Measurements from ENCODE around the gene FUBP3.

FUBP3 gene

DNA sequence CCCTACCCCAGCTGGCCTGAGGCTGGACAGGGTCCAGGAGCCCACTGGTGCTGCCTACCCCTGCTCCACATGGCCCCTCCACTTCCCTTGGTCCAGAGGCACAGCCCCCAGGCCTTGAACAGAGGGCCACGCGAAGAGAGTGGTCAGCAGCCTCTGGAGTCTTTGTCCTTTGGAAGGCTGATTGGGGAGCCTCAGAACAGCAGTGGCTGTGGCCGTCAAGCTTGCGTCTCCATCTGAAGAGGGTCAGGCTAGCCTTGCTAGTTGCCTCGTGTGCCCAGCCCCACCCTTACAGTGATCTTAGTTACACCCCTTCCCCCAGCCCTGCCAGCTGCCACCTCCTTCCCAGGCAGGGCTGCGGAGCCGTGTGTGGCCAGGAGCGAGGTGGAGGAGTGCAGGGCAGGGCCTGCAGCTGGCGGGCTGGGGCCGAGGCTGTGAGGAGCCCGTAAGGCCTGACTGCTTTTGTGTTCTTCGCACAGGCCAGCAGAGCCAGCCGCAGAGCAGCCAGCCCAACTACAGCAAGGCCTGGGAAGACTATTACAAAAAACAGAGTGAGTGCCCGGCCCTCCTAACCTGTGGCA lies 54.9 kb downstream of the FUBP3 start:
- DNase-seq (no peak), ATAC-seq (no peak)

DNA sequence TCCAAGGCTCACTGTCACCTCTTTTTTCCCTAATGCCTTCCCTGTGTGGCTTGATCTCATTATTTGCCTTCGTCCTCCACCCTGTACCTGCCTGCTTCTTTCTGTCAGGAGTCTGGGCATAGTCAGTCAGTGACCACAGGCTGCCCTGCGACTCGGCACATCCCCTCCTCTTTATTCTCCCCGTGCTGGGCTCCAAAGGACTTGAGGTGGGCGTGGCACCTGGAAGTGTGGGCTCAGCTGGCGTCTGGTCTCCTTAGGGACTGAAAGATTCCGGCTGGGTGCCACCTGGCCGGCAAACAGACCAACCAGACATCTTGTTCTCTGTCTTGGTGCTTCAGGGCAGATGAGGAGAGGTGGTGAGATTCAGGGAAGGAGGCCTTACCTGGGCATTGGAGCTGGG lies 55.4 kb downstream of the FUBP3 start:
- ATAC-seq: no peak
- DNase-seq: no peak

DNA sequence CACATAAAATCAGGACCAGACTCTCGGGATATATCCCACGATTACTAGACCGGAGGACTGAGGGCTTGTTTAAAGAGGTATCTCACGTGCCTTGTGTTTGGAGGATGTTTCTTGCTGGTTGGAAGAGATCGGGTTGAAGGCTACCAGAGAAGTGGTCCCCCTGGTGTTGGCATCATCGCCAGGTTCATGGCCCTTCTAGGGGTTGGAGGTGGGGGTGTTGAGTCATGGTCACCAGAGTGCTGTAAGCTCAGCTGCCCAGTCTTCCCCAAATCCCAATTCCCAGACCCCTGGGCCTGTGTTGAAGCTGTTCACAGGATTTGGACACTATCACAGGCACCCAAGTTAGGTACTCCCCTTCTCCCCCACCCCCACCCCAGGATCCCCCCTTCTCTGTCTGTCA lies 55.9 kb downstream of the FUBP3 start:
- no peak for DNase-seq
- ATAC-seq: no peak

DNA sequence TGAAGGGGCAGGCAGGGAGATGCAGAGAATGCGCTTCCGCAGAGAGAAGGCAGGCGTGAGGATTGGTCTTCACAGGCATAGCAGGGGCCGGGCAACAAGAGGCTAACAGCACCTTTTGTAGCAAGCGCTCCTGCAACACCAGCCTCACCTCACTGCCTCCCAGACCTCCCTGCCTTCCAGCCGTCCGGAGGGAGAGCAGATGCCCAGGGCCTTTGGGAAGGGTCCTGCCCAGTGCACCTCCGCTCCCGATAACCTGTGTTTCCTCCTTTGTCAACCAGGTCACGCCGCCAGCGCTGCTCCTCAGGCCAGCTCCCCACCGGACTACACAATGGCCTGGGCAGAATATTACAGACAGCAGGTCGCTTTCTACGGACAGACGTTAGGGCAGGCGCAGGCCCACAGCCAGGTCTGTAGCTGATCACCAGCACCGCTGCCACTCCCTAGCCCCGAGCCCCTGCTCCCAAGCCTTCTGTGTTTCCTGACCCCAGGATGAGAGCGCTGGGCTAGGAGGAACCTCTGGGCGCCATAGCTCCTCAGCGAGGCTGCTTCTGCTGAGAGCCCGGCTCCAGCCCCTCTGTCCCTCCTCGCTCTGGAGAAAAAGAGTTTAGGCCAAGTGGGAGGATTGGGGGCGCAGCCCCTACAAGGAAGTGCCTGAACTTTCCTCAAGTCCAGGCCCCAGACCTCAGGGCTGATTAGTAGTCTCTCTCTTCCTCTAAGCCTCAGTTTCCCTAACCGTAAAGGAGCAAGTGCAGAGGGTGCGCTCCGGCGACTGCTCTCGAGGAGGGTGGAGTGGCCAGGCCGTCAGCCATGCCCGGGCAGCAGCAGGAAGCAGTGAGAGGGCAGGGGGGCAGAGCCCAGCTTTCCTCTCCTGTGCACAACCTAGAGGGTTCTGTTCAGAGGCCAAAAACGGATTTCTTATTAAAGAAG lies 56.6 kb downstream of the FUBP3 start:
- DNase-seq: no peak
- peak; percentile 17 for ATAC-seq

DNA sequence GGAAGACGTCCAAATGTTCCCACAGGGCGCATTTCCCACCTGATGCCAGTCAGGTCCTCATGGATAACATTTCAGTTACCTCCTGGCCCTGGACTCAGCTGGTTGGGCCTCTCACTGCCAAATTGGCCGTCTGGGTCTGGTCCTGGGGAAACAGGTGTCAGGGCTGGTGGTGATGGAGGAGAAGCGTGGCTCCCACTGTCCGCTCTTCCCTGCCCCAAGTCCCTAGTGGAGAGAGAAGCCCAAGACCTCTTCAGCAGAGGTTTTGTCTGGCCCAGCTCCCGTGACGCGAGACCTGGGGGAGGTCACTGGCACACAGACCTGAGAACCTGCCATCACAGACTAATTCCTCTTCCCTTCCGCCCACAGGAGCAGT lies 57.3 kb downstream of the FUBP3 start:
- ATAC-seq: no peak
- DNase-seq: no peak

DNA sequence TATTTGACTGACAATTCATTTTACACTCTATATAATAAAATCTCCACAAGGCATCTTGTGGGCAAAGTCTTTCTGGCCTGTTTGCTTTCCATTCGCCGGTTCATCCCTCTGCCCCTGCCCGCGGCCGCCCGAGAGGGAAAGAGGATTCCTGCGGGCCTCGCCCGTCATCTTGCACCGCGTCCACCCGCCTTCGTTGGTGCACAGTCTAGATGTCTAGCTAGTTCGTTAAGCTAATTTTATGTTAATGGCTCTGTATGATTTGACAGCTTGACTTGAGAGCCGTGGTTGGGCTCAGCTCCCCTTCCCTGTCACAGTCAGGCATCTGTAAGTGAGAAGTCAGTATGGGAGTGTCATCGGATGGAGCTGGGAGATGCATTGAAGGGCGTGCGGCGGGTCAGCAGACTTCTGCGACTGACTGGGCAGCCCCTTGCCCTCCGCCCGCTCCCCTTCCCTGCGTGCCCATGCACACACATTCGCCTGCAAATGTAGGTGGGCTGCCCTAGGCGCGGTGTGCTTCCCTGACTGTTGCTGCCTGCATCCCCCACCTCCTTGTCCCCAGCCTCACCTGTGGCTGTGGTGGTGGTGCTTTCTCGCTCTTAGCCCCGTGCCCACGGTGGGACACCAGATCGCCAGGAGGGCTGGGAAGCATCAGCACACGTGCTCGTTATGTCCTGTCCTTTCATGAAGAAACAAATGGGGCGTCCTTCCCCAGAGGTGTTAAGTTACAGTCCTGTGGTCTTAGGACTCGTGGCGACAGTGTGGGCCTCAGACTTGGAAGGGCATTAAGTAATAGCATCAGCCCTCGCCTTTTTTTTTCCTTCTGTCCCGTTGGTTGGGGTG lies 59.1 kb downstream of the FUBP3 start:
- DNase-seq (no peak), ATAC-seq (no peak)

DNA sequence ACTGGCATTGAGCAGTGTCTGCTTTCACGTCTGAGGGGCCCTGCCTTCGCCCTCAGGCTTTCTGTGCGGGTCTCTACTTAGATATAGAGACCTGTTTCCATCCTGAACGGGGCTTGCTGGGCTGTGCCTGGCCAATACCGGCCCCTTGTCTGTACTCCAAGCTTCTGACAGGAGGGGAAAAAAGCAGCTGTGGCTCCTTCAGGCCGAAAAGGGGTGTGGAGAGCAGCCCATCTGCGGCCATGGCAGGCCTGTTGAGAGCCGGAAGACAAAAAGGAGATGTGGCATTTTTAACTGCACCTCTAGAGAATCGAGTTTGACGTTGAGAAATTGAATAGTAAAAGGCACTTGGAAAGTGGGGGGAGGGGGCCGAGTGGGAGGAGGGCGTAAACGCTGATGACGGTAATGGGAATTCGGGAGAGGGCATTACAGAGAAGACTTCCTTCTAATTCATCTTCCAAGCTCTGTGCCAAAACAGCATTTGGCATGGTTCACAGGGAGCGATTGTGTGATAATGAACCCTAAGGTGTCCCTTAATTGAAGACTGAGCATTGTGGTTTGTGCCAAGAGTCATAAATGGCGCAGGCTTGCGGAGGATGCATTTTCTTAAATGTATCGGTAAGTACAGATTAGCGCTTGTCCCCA lies 59.9 kb downstream of the FUBP3 start:
- ATAC-seq: no peak

DNA sequence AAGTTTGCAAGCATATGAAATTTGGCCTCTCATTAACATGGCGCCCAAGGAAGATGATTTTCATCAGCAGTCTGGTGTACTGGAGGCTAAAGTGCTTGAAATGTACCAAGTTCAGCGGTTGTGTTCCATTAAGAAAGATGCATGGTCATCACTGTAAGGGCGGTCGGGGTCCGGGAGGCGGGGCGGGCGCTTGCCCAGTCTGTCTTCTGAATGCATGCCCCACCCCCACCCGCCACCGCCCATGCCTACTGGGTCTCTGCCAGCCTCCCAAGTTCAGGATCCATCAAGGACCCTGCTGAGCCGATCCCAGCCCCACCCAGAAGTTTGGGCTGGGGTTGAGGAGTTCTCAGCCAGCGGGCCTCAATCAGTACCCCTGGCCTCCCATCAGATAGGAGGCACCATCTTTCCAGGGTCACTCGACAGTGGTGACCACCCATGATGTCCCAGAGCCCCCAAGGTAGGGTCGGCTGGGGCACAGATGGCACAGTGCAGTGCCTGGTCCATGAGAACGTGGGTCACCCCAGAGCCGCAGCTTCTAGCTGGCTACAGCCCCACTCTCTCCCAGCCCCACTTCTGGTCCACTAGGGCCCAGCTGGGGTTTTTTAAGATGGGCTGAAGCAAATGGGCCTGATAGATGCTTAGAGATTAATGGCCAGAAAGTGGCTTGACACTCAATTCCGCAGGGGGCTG lies 60.6 kb downstream of the FUBP3 start:
- ATAC-seq (no peak), DNase-seq (no peak)

More for the DNA sequence above, 59.9 kb downstream of the FUBP3 start:
- no peak for DNase-seq

DNA sequence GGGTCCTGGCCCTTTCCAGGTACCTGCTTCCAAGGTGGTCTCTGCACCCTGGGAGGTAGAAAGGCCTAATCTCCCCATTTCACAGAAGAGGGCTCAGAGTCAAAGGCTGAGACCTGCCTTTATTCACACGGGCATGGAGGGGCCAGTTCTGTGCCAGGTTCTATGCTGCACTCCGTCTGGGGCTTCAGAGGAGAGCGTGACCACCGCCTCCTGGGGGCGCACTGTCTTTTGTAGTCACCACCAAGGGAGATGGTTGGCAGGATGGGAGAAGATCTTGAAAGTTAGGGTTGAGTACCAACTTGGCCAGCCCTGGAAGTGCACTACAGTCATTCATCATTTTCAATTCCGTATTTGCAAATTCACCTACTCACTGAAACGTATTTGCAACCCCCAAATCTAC lies 61.3 kb downstream of the FUBP3 start:
- ATAC-seq: no peak

DNA sequence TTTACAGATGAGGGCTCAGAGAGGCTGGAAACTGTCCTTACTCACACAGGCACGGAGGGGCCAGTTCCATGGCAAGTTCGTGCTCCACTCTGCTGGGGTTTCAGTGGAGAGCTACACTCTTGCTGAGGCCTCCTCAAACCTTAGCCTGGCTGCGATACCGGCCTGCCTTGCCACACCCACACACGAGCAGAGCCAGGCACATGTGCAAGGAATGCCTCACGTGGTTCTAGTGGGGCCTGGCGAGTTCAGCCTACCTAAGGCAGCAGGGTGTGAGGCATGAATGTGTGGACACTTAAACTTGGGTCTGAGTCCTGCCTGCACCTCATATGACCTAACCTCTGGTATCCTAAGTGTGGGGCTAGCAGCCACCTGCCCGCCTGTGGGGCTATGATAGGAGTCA lies 63.5 kb downstream of the FUBP3 start:
- DNase-seq (no peak), ATAC-seq (no peak)

More for the DNA sequence above, 61.3 kb downstream of the FUBP3 start:
- DNase-seq: no peak

DNA sequence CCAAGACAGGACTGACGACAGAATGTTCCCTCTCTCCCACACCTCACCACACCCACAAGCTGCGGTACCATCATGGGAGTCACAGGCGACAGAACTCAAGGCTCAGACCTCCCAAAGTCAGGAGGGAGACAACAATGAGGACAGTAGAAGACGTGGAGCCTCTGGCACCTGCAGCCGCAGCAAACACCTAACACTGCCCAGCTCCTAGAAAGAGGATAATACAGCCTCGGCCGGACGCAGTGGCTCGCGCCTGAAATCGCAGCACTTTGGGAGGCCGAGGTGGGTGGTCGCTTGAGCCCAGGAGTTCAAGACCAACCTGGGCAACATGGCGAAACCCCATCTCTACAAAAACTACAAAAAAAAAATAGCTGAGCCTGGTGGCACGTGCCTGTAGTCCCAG lies 71.8 kb downstream of the FUBP3 start:
- ATAC-seq: no peak
- no peak for DNase-seq

DNA sequence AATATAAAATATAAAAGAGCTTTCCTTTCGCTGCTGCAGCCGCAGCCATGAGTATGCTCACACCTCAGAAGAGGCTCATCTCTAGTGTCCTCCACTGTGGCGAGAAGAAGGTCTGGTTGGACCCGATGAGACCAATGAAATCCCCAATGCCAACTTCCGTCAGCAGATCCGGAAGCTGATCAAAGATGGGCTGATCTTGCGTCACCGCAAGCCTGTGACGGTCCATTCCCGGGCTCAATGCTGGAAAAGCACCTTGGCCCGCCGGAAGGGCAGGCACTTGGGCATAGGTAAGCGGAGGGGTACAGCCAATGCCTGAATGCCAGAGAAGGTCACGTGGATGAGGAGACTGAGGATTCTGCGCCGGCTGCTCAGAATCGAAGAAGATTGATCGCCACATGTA lies 72.4 kb downstream of the FUBP3 start:
- no peak for DNase-seq
- ATAC-seq: no peak

DNA sequence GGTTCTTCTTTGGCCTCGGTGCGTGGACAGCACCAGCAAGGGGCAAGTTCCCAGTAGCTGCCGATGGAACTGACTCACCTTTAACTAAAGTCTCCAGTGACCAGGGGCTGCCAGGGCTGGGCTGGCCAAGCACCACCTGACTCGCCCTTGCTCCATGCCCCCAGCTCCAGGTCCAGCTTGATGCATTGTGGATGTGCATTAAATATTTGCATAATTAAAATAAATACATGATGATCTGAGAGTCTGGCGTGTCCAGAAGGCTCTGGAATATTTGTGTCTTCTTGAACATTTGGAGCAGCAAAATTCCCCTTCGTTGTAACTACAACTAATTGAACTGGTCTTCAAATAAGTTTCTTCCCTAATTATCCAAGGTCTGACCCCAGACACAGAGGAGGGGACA lies 75.5 kb downstream of the FUBP3 start:
- ATAC-seq (no peak), DNase-seq (no peak)

DNA sequence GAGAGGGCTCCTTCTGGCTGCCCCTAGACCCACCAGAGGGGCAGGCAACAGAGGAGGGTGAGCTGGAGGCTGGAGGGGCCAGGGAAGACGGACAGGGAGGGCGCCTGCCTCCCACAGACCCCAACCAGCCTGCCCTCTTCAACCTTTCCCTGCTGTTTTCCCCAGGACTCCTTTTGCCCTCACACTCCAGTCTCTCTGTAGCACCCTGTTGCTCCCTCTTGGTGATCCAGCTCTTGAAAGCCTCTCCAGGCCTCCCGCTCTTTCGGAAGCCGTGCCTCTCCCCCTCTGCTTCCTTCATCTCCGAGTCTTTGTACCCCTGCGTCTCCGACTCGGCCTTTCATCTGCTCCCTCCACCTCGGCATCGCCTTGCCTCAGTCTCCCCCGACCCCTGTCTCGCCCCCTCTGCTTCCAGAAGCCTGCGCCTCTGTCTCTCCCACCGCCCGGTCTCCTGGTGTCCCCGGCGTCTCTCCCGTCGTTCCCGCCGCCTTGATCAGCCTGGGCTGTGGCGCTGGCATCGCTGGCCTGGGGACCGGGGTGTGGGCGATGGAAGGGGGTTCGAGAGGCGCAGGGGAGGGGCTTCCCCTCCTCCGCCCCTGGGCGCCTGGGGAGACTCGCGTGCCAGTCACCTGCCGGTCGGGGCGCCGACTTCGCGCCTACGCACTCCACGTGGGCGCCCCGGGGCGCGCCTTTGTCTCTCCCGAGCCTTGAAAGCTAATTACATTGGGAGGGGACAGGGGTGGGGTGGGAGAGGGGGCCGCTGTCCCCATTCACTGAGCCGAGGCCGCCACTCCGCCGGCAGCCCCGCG lies 79.7 kb downstream of the FUBP3 start:
- ATAC-seq (no peak), DNase-seq (no peak)

DNA sequence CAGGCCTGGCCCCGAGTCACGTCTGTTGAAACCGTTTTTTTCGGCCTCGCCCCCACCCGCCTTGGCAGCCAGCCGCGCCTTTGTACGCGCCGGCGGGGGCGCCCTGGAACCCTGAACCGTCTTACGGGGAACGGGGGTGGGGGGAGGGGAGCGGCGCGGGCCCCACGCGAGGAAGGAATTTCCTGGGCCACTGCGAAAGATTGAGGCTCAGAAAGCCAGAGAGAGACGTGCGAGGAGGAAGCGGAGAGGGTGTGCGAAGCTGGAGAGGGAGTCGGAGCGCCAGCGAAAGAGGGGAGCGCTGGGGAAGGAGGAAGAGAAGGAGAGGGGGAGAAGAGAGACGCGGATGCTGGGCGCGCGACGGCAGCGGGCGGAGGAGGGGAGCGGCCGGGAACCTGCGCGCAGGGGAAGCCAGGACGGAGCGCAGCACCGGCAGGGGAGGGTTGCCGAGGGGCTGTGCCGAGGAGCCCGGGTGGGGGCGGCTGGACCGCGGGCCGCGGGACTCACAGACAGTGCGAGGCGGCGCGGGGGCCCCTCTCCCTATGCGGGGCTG lies 80.4 kb downstream of the FUBP3 start:
- no peak for DNase-seq
- no peak for ATAC-seq

DNA sequence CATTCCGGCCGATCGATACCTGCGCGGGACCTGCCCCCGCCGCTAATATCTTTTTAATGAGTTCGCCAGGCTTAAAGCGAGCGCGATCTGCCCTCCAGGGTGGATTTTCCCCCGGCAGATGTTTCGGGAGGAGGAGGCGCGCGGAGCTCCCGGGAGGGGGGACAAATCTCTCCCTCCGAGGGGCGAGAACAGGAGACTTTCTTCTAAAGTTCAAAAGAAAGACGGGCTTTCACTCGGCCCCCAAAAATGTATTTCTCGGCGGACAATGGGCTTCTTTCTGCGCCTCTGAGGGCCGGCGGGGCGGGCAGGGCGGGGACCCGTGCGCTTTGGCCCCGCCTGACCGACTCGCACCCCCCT lies 80.9 kb downstream of the FUBP3 start:
- ATAC-seq (no peak), DNase-seq (no peak)

DNA sequence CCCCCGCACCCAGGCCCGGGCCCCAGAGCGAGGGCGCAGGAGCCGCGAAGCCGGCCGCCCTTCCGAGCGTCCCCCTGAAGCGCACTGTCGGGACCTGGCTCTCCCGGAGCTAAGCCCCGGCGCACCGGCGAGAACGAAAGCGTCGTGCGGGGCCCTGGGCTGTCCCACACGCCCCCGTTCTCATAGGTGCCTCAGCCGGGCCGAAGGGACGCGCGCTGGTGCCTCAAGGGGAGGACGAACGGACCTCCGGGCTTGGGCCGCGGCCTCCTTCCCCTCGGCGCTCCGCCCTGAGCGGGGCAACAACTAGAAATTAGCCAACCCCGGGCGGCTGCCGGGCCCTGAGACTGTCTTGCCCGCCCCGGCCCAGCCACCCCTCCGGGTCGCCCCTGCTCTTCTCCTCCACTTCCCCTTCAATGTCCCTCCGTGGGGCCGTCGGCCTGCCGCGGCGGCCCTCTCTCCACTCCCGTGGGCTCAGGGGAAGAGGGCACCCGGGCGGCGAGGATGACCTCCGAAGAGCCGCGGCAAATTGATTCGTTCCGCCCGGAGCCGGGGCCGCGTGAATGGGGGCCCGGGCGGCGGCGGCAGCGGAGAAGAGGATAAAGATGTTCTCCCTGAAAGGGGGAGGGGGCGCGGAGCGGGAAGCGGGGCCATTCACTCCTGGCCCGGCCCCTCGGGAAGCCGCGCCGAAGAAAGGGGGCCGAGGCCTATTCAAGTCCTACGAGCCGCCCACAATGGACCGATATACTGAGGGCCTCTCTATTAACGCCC lies 81.5 kb downstream of the FUBP3 start:
- ATAC-seq: no peak
- DNase-seq: no peak

DNA sequence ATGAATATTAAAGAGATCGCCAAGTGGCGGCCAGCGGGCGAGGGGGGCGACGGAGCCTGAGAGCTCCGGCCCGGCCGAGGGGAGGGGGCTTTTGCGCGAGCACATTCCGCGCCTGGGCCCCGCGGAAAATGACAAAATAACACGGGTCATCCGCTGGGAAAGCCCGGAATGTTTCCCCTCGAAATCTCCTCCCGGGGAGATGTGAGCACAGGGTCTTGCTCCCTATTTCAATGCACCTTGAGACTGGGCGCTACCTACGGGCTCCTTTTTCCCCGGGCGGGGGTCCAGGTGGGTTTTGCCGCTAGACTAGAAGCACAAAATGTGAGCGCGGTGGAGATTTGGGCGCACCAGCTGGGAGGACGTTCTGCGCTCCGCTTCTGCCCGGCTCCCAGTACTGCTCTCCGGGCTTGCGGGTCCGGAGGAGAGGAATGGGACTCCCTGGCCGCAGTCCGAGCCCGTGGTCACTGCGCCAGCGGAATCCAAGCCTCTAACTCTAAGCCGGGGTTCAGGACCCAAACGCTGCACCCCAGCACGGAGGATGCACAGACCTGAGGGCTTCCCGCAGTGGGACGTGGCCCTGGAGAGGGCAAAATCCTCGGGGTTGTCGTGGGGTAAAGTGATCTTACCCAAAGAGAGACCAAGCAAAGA lies 82.2 kb downstream of the FUBP3 start:
- no peak for ATAC-seq
- DNase-seq: no peak
